Spinal cord (tissue), 10 donors: ENCODE measurements around the gene STRA6. TPM values are rescaled to one million over a fixed set of nuclear protein-coding genes. Genes with fewer than 3 reads are reported as not detected.

Source experiments
- DNase-seq, 6 donors: peaks; one replicate each; pipeline versions ENCODE4 v3.0.0 to v3.0.0-alpha.2; 2013 to 2015; ENCODE audit warnings: low spot score in 6 of 6, low read depth in 4 of 6
- H3K27ac ChIP-seq: one replicate; pipeline ENCODE4 v1.5.1; 2013; ENCODE audit warnings: low read depth, low read length, control low read depth
- H3K27me3 ChIP-seq: one replicate; pipeline ENCODE4 v1.6.1; 2013; ENCODE audit warnings: low read length; ENCODE audit not compliant: control insufficient read depth, insufficient read depth
- H3K36me3 ChIP-seq: one replicate; pipeline ENCODE4 v1.6.1; 2013; ENCODE audit warnings: low read length; ENCODE audit not compliant: control insufficient read depth, insufficient read depth
- H3K4me1 ChIP-seq: one replicate; pipeline ENCODE4 v1.6.1; 2013; ENCODE audit warnings: low read length; ENCODE audit not compliant: control insufficient read depth, insufficient read depth
- H3K4me3 ChIP-seq: one replicate; pipeline ENCODE4 v1.5.1; 2013; ENCODE audit warnings: low read depth, low read length, control low read depth
- H3K9me3 ChIP-seq: one replicate; pipeline ENCODE4 v1.6.1; 2013; ENCODE audit warnings: low read length; ENCODE audit not compliant: control insufficient read depth, insufficient read depth
- WGBS: methylation state at CpG from one replicate; pipeline ENCODE4 v1.1.5; 2013; ENCODE audit warnings: missing lambda C conversion rate; ENCODE audit not compliant: insufficient coverage; 5-methylcytosine and 5-hydroxymethylcytosine counted together
- polyA plus RNA-seq, 2 donors: library from polyadenylated mRNA; unstranded; fragments of 120-200 nt; gene quantifications; one replicate each; pipeline ENCODE4 v1.2.1, GENCODE V29; 2013; ENCODE audit not compliant: insufficient read length in 2 of 2
- total RNA-seq, 2 donors: library from RNA; depleted of rRNA in 1 of 2; stranded (reverse); fragments of 120-200 nt in 1 of 2; fragments of >200 nt in 1 of 2; gene quantifications; one replicate each; pipeline versions ENCODE4 v1.2.3 to v1.2.4, GENCODE V29; 2013 to 2014
- donor health status: healthy.

STRA6 gene
- total and polyA plus RNA-seq, 4 donors, result 9.4 to 69.0 (median 30.1) TPM

DNA sequence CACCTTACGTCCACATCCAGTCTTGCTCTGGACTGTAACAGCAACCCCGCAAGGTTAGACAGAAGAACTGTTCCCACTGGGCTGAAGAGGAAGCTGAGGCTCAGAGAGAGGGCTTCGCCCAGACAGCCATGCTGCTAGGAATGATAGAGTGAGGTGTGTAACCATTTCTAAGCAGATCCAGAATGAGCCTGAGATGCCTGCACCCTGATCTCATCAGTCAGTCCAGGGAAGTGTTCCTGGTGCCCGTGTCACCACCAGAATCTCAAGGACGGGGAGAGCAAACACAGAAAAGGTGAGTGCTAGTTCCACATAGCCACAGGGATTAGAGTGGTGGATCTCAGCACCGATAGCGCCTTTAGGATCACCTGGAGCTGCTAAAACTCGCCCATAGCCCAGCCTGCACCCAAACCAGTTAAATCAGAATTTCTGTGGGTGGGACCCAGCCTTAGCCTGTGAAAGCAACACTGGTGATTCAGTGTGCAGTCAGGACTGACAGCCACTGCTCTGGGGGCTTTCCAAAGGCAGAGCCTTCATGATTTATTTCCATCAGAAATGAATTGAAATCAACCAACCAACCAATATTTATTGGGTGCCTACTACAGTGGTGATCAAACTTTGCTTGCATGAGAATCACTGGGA lies 16.8 kb downstream of the STRA6 start:
- Histone ChIP-seq H3K27me3 (no peaks in the 10 kb centered on the region), H3K4me3 (no peak overlapping the region), H3K36me3 (no peaks in the 10 kb centered on the region), H3K27ac (no peak overlapping the region), H3K4me1 (no peaks in the 10 kb centered on the region), H3K9me3 (no peaks in the 10 kb centered on the region)
- DNase-seq, result no peak
- 93% methylated on average over 6 of the region's 8 CpGs for WGBS

DNA sequence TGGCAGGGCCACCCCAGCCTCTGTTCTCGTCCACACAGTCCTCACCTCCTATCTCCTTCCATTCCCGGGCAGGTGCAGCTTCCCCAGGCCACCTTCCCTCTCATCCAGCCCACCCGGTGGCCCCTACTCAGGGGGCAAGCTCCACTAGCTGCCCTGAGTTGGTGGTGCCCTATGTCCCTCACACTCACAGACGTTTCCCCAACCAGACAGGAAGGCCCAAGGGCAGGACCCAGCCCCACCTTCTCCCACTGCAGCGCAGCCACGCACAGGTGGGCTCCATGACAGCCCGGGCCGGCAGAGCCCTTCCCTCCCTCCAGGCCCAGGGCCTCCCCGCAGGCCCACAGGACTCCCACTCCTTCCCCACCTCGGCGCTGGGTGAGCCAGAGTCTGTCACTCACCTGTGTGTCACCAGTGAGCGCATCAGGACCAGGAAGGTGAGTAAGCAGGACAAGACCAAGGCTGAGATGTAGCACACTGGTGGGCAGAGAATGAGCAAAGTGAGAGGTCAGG lies 17.9 kb downstream of the STRA6 start:
- H3K27ac ChIP-seq, result no peak overlapping the region

DNA sequence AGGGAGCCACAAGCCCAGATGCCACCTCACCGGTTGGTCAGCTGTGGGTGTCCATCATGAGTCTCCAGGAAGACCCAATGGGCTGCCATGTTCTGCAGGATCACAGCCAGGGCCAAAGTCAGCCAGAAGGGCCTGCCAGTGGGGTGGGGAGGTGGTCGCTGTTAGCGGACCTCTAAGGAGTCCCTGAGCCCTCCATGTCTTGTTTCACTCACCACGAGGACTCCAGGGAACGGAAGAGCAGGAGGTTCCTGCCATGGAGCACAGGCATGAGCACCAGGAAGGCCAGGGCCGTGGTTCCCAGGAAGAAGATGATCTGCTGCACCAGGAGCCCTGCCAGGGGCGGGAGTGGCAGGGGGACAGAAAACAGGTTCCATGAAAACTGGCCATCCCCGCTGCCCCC lies 20.5 kb downstream of the STRA6 start:
- Histone ChIP-seq H3K4me1 (peaks cover 21% of the 10 kb centered on the region), H3K27me3 (no peaks in the 10 kb centered on the region), H3K4me3 (no peak overlapping the region), H3K27ac (no peak overlapping the region), H3K36me3 (peaks cover 2% of the 10 kb centered on the region), H3K9me3 (no peaks in the 10 kb centered on the region)
- DNase-seq, result no peak
- 95% methylated on average over 8 of the region's 8 CpGs for WGBS

More for the DNA sequence above, 17.9 kb downstream of the STRA6 start:
- no peak for DNase-seq
- Histone ChIP-seq H3K4me1 (peaks cover 8% of the 10 kb centered on the region), H3K36me3 (peaks cover 2% of the 10 kb centered on the region), H3K27me3 (no peaks in the 10 kb centered on the region), H3K9me3 (no peaks in the 10 kb centered on the region), H3K4me3 (no peak overlapping the region)
- 84% methylated on average over 12 of the region's 12 CpGs for WGBS

DNA sequence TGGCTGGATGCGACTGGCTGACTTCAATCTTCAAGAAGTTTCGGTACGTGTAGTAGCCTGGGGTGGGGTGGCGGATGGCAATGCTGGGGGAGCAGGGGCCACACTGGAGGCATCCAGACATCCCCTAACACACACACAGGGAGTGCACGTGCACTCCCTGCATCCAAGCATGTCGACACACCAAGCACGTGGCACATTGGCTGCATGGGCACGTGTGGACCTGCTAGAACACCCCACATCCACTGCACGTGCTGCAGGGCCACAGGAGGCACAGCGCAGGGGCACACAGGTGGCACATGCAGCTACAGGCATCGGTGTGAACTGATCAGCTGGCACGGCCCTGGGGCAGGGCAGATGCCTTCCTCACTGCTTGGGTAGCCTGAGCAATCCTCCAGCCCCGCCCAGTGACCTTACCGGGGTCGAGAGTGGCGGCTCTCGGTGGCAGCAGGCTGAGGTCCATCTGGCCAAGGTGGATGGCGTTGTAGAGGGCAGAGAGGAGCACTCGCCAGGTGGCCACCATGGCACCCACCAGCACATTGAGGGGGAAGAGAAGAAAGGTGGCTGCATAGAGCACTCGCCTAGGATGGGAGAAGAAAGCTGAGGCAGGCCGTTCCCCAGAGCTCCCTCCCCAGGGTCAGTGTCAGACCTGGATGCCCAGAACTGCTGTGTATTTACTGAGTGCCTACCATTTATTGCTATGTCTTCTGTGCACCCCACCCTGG lies 21.5 kb downstream of the STRA6 start:
- peaks cover 2% of the 10 kb centered on the region for H3K36me3 ChIP-seq
- H3K4me3 ChIP-seq, result no peak overlapping the region
- no peaks in the 10 kb centered on the region for H3K27me3 ChIP-seq
- WGBS, result 81% methylated on average over 19 of the region's 21 CpGs
- no peak for DNase-seq
- H3K9me3 ChIP-seq, result no peaks in the 10 kb centered on the region
- no peak overlapping the region for H3K27ac ChIP-seq
- H3K4me1 ChIP-seq, result peaks cover 31% of the 10 kb centered on the region

DNA sequence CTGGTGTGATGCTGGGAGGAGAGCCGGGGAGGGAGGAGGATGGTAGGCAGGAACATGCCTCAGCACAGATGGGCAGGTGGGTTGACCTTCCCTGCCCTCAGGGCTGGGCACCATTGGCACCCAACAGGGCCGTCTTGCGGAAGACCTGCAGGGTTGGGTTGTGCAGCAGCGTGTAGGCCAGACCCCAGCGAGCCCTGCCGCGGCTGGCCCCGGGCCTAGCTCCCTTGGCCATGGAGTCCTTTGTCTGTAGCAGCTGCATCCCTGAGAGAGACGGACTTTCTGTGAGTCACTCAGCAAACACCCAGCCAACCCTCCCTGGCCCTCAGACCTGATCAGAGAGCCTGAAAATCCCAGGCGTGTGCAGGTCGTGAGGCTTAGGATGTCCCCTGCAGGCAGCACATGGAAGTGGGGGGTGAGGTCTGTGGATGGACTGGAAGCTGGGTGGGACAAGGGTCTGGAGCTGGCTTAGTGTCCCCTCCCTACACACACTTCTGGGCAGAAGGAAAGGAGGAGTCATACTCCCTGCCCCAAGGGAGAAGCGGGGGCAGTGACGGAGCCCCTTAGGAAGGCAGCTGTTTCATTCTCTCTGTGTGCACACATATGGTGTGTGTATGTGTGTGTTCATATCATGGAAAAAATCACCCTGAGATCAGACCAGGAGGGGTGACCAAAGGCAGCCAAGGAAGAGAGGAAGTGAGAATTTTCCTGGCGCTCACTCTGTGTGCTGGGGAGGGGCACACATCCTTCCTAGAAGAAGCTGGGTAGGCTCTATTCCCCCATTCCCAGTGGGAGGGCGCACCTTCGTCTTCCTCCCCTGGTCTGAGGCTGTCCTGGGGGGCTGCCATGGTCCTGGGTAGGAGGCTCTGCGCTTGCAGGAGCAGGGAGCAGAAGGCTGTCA lies 22.4 kb downstream of the STRA6 start:
- Histone ChIP-seq H3K4me3 (no peak overlapping the region), H3K4me1 (peaks cover 39% of the 10 kb centered on the region), H3K27me3 (no peaks in the 10 kb centered on the region), H3K36me3 (peaks cover 2% of the 10 kb centered on the region), H3K27ac (peak overlapping the region; percentile 64), H3K9me3 (no peaks in the 10 kb centered on the region)
- DNase-seq, result no peak
- WGBS, result 76% methylated on average over 12 of the region's 17 CpGs

DNA sequence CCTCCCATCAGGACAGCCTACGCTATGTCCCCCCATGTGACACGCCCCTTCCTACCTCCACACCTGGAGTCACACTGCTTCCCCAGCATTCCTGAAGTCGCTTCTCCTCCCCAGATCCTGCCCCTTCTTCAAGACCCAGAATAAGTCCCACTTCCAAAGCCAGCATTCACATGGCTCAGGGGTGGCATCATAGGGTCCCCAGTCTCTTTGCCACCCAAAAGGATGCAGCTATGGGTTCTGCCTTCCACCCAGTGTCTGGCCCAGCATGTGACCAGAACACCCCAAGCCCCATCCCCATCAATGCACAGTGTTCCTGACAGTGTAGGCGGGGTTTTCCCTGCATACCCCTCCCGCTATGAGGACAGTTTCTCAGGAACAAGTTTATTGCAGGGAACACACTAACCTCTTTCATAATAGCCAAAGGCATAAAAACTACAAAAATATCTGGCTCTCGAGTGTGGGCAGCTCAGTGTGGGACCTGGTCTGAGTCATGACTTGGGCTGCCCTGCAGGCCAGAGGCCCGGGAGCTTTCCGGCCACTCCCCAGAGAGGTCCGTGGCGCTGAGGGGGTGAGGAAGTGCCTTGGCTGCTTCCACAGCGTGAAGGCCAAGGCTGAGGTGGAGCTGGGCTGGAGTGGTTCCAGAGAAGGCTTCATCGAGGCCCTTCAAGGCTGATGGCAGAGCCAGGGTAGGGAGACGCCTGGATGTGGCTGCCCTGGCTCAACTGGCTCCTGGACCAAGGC lies 23.3 kb downstream of the STRA6 start:
- peak overlapping the region; percentile 64 for H3K27ac ChIP-seq
- H3K9me3 ChIP-seq, result no peaks in the 10 kb centered on the region
- peaks cover 2% of the 10 kb centered on the region for H3K36me3 ChIP-seq
- 71% methylated on average over 10 of the region's 13 CpGs for WGBS
- H3K4me1 ChIP-seq, result peaks cover 39% of the 10 kb centered on the region
- peak in 1 of 6 donors; percentile 56 for DNase-seq
- H3K27me3 ChIP-seq, result no peaks in the 10 kb centered on the region
- no peak overlapping the region for H3K4me3 ChIP-seq

DNA sequence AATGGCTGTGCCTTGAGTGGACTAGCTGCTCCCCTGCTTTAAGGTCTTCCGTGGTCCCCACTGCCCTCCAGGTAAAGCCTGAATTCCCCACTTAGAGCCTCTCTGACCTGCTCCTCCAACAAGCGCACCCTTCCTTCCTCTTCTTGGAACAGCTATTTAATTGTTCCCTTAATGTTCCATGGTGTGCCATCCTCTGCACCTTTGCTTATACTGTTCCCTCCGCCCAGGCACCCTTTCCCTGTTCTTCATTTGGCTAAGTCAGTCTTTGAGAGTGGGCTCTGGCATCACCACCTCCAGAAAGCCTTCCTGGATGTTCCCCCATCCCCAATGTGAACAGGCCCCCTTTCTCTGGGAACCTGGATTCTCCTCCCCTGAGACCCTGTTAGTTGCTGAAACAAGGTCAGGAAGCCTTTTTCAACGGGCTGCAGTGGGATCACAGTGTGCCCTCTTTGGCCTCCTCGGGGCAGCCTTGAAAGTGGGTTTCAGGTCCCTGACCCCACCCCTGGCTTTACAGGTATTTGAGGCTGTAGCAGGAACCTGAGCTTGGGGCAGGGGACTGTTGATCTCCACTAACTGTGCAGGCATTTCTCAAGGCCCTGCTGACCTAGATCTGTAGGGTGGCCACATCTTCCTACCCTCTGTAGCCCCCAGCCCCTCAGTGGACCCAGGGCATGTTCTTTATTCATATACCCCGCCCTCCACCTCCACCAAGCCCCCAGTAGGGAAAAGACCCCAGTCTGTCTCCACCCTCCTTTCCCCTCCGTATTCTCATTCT lies 24.1 kb downstream of the STRA6 start:
- no peak for DNase-seq
- H3K4me3 ChIP-seq, result no peak overlapping the region
- H3K9me3 ChIP-seq, result no peaks in the 10 kb centered on the region
- peaks cover 2% of the 10 kb centered on the region for H3K36me3 ChIP-seq
- peaks cover 46% of the 10 kb centered on the region for H3K4me1 ChIP-seq
- no peaks in the 10 kb centered on the region for H3K27me3 ChIP-seq
- WGBS, result 88% methylated on average over 7 of the region's 7 CpGs
- no peak overlapping the region for H3K27ac ChIP-seq

DNA sequence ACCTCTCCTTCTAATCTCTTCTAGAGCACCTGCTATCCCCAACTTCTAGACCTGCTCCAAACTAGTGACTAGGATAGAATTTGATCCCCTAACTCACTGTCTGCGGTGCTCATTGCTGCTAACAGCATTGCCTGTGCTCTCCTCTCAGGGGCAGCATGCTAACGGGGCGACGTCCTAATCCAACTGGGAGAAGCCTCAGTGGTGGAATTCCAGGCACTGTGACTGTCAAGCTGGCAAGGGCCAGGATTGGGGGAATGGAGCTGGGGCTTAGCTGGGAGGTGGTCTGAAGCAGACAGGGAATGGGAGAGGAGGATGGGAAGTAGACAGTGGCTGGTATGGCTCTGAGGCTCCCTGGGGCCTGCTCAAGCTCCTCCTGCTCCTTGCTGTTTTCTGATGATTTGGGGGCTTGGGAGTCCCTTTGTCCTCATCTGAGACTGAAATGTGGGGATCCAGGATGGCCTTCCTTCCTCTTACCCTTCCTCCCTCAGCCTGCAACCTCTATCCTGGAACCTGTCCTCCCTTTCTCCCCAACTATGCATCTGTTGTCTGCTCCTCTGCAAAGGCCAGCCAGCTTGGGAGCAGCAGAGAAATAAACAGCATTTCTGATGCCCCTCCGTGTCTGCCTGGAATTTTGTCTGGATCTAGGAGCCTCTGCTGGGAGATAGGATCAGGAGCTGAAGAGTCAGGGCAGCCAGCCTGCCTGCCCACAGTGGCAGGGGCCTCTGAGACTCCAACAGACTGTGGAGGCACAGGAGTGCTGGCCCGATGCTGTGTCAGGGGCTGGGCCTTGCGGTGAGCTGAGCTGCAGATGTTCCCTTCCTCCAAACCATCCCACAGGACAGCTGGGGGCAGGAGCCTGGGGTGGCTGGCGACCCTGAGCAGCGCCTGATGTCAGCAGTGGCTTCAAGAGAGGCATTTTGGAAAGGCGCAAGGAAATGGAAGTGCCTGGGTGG lies 26.0 kb downstream of the STRA6 start:
- no peaks in the 10 kb centered on the region for H3K27me3 ChIP-seq
- H3K9me3 ChIP-seq, result no peaks in the 10 kb centered on the region
- peak overlapping the region; percentile 8 for H3K27ac ChIP-seq
- peaks cover 2% of the 10 kb centered on the region for H3K36me3 ChIP-seq
- peaks cover 56% of the 10 kb centered on the region for H3K4me1 ChIP-seq
- peak in 1 of 6 donors; percentile 22 for DNase-seq
- 59% methylated on average over 7 of the region's 10 CpGs for WGBS
- H3K4me3 ChIP-seq, result peak overlapping the region; percentile 9
